Measurements from ENCODE around the gene DDX41. TPM values are rescaled to one million over a fixed set of nuclear protein-coding genes. Genes with fewer than 3 reads are reported as not detected.

Gene DDX41
- total and polyA plus RNA-seq, 2 donors (not counting 1 experiment from before 2014, with no cell fraction given): 110 to 168 TPM

GRCh38 chr5:177511181-177511580, 5.6 kb downstream of the DDX41 start:
- ChIA-PET CTCF (interaction anchor here (0.9 to 5.5 kb wide), 6 partner anchors 11 to 159 kb away, joined by 3 to 70 read pairs (median 12); partner anchors contain the start of genes LMAN2 and PDLIM7), POLR2A (interaction anchor here (1.0 to 3.8 kb wide), 4 partner anchors 10 to 88 kb away, joined by 3 to 19 read pairs (median 5); partner anchors contain the start of genes GRK6 and PDLIM7)
- Histone ChIP-seq H3K27ac (ENCODE audit: low read length in 2 of 2) (peak overlapping the region; percentile 91 to 96), H3K4me1 (ENCODE audit: control insufficient read depth in 2 of 2, insufficient read depth in 2 of 2, low read length in 2 of 2) (peaks cover 45 to 58% of the 10 kb centered on the region in 2 donors), H3K4me3 (ENCODE audit: control extremely low read depth in 1 of 5, extremely low read depth in 1 of 5, insufficient read depth in 1 of 5, low read depth in 2 of 5, low read length in 4 of 5) (peak overlapping the region in 1 of 5 experiments; percentile 11), H3K9me3 (ENCODE audit: control extremely low read depth in 1 of 3, control insufficient read depth in 2 of 3, insufficient read depth in 1 of 3, low read length in 2 of 3) (no peaks in the 10 kb centered on the region), H3K27me3 (replicated peaks in 1 of 4; ENCODE audit: control extremely low read depth in 1 of 4, control insufficient read depth in 3 of 4, insufficient read depth in 4 of 4, low read length in 3 of 4) (no peaks in the 10 kb centered on the region), H3K36me3 (replicated peaks in 1 of 2; ENCODE audit: control extremely low read depth in 1 of 2, control insufficient read depth in 1 of 2, extremely low read depth in 1 of 2, insufficient read depth in 2 of 2, low read length in 1 of 2) (peaks cover 0 to 58% of the 10 kb centered on the region in 2 experiments), H3K4me2 (replicated peaks; ENCODE audit: low read depth, low read length, poor library complexity, severe bottlenecking) (peak overlapping the region; percentile 97), H3K9ac (ENCODE audit: low read length) (peak overlapping the region; percentile 86), H4K20me1 (ENCODE audit: control insufficient read depth, insufficient read depth, low read length, poor library complexity, severe bottlenecking) (peaks cover 27% of the 10 kb centered on the region), H3K79me2 (ENCODE audit: control insufficient read depth, insufficient read depth, low read length) (peaks cover 72% of the 10 kb centered on the region), H2AFZ (ENCODE audit: insufficient read depth, low read depth, low read length, poor library complexity, severe bottlenecking) (peak overlapping the region; percentile 63)
- H3K27me3 Mint-ChIP-seq: no peaks in the 10 kb centered on the region
- H3K4me3 Mint-ChIP-seq: peak overlapping the region; percentile 94
- intact Hi-C loops (cut with micrococcal nuclease): loop anchor here (2.0 kb wide), 2 partner anchors 56 to 82 kb away; partner anchors contain the start of gene TMED9
- no peak for ATAC-seq (ENCODE audit: low read depth)
- peaks cover 60% of the 10 kb centered on the region for H3K4me1 Mint-ChIP-seq
- 50% methylated on average over 5 of the region's 5 CpGs for WGBS (ENCODE audit: insufficient coverage)
- DNase-seq: no peak
- H3K27ac Mint-ChIP-seq: peak overlapping the region; percentile 98
- no peaks in the 10 kb centered on the region for H3K9me3 Mint-ChIP-seq (ENCODE audit: insufficient read depth)
- TF ChIP-seq EZH2 (IDR thresholded peaks at IDR 0.05; ENCODE audit: borderline replicate concordance, insufficient read depth, low read depth, low read length, poor library complexity, severe bottlenecking) (no peak), CTCF (IDR thresholded peaks at IDR 0.05) (no peak)

GRCh38 chr5:177510567-177511053, 6.2 kb downstream of the DDX41 start:
- peaks cover 39 to 53% of the 10 kb centered on the region in 2 donors for H3K4me1 ChIP-seq (ENCODE audit: control insufficient read depth in 2 of 2, insufficient read depth in 2 of 2, low read length in 2 of 2)
- H4K20me1 ChIP-seq (ENCODE audit: control insufficient read depth, insufficient read depth, low read length, poor library complexity, severe bottlenecking): peaks cover 22% of the 10 kb centered on the region
- 21% methylated on average over 15 of the region's 15 CpGs for WGBS (ENCODE audit: insufficient coverage)
- Mint-ChIP-seq H3K27ac (peak overlapping the region; percentile 98), H3K4me1 (peaks cover 55% of the 10 kb centered on the region), H3K27me3 (no peaks in the 10 kb centered on the region), H3K9me3 (ENCODE audit: insufficient read depth) (no peaks in the 10 kb centered on the region), H3K4me3 (peak overlapping the region; percentile 94)
- DNase-seq: peak; percentile 92
- H3K9me3 ChIP-seq (ENCODE audit: control extremely low read depth in 1 of 3, control insufficient read depth in 2 of 3, insufficient read depth in 1 of 3, low read length in 2 of 3): no peaks in the 10 kb centered on the region
- H3K79me2 ChIP-seq (ENCODE audit: control insufficient read depth, insufficient read depth, low read length): peaks cover 66% of the 10 kb centered on the region
- H3K4me2 ChIP-seq (replicated peaks; ENCODE audit: low read depth, low read length, poor library complexity, severe bottlenecking): peak overlapping the region; percentile 97
- peaks cover 0 to 55% of the 10 kb centered on the region in 2 experiments for H3K36me3 ChIP-seq (replicated peaks in 1 of 2; ENCODE audit: control extremely low read depth in 1 of 2, control insufficient read depth in 1 of 2, extremely low read depth in 1 of 2, insufficient read depth in 2 of 2, low read length in 1 of 2)
- no peaks in the 10 kb centered on the region for H3K27me3 ChIP-seq (replicated peaks in 1 of 4; ENCODE audit: control extremely low read depth in 1 of 4, control insufficient read depth in 3 of 4, insufficient read depth in 4 of 4, low read length in 3 of 4)
- ChIA-PET CTCF (interaction anchor here (0.9 to 5.5 kb wide), 9 partner anchors 11 to 159 kb away, joined by 3 to 70 read pairs (median 4); partner anchors contain the start of genes LMAN2, PDLIM7 and TMED9), POLR2A (interaction anchor here (1.0 to 4.1 kb wide), 7 partner anchors 10 to 609 kb away, joined by 3 to 19 read pairs (median 6); partner anchors contain the start of genes GRK6 and PDLIM7)
- H3K9ac ChIP-seq (ENCODE audit: low read length): peak overlapping the region; percentile 86
- ATAC-seq (ENCODE audit: low read depth): peak; percentile 64
- peak overlapping the region; percentile 91 to 96 for H3K27ac ChIP-seq (ENCODE audit: low read length in 2 of 2)
- peak overlapping the region; percentile 3 to 95 (median 75) for H3K4me3 ChIP-seq (ENCODE audit: control extremely low read depth in 1 of 5, extremely low read depth in 1 of 5, insufficient read depth in 1 of 5, low read depth in 2 of 5, low read length in 4 of 5)
- TF ChIP-seq CTCF (IDR thresholded peaks at IDR 0.05) (peak; percentile 15), EZH2 (IDR thresholded peaks at IDR 0.05; ENCODE audit: borderline replicate concordance, insufficient read depth, low read depth, low read length, poor library complexity, severe bottlenecking) (no peak)
- intact Hi-C loops (cut with micrococcal nuclease): loop anchor here (1.0 to 2.0 kb wide), 5 partner anchors 13 to 153 kb away; partner anchors contain the start of genes GRK6, PDLIM7, RGS14 and TMED9
- peak overlapping the region; percentile 63 for H2AFZ ChIP-seq (ENCODE audit: insufficient read depth, low read depth, low read length, poor library complexity, severe bottlenecking)

Measured in B cell (primary cell).